HL-60/S4 treated with retinoic acid at 250 ng/mL for 4 days and 3 days (cell line): ENCODE measurements around the gene PDE4D.
"Not testable (repeated sequence)": the region's sequence is repeated elsewhere in the genome, so short reads cannot be mapped to it uniquely, and the experiment has no call there.

Experiments used
- in situ Hi-C: fragments of 300-500 bp; cut with MboI; formaldehyde crosslinking; loops from 2 replicates; pipeline ENCODE4 v1.7.0; 2022; ENCODE audit warnings: low sequenced_read_pairs

PDE4D gene

GRCh38 chr5:59665832-59666203, 227.7 kb downstream of the PDE4D start:
- in situ Hi-C loops, result not testable (repeated sequence)

- in situ Hi-C loops, result no loop called here
Observed at GRCh38 chr5:59665086-59665831, 228.3 kb downstream of the PDE4D start.

- in situ Hi-C loops, result no loop called here
Observed at GRCh38 chr5:59661954-59662615, 231.4 kb downstream of the PDE4D start.

- in situ Hi-C loops, result no loop called here
Observed at GRCh38 chr5:59661311-59661710, 232.2 kb downstream of the PDE4D start.

- in situ Hi-C loops, result no loop called here
Observed at GRCh38 chr5:59660737-59661136, 232.8 kb downstream of the PDE4D start.

- in situ Hi-C loops, result no loop called here
Observed at GRCh38 chr5:59656351-59657254, 236.9 kb downstream of the PDE4D start.

- in situ Hi-C loops, result no loop called here
Observed at GRCh38 chr5:59655693-59656309, 237.7 kb downstream of the PDE4D start.

GRCh38 chr5:59654691-59655090, 238.8 kb downstream of the PDE4D start:
- in situ Hi-C loops, result no loop called here

- in situ Hi-C loops, result no loop called here
Observed at GRCh38 chr5:59652449-59652848, 241.1 kb downstream of the PDE4D start.

GRCh38 chr5:59648949-59649921, 244.3 kb downstream of the PDE4D start:
- in situ Hi-C loops, result no loop called here

- in situ Hi-C loops, result no loop called here
Observed at GRCh38 chr5:59648038-59648831, 245.3 kb downstream of the PDE4D start.

GRCh38 chr5:59645380-59645779, 248.1 kb downstream of the PDE4D start:
- in situ Hi-C loops, result no loop called here

GRCh38 chr5:59640411-59640810, 253.1 kb downstream of the PDE4D start:
- in situ Hi-C loops, result no loop called here

GRCh38 chr5:59637884-59638580, 255.5 kb downstream of the PDE4D start:
- in situ Hi-C loops, result no loop called here

GRCh38 chr5:59629561-59629960, 264.0 kb downstream of the PDE4D start:
- in situ Hi-C loops, result no loop called here

- in situ Hi-C loops, result no loop called here
Observed at GRCh38 chr5:59628062-59628828, 265.3 kb downstream of the PDE4D start.

- in situ Hi-C loops, result no loop called here
Observed at GRCh38 chr5:59624898-59625297, 268.6 kb downstream of the PDE4D start.

- in situ Hi-C loops, result no loop called here
Observed at GRCh38 chr5:59622848-59623247, 270.7 kb downstream of the PDE4D start.
